ENCODE data around the gene CLDN7. TPM values are rescaled to one million over a fixed set of nuclear protein-coding genes. Genes with fewer than 3 reads are reported as not detected.
"Not testable (repeated sequence)": the region's sequence is repeated elsewhere in the genome, so short reads cannot be mapped to it uniquely, and the experiment has no call there.

CLDN7 gene
- total and polyA plus RNA-seq, 2 experiments from 2014 or later, result 197 to 341 TPM

DNA sequence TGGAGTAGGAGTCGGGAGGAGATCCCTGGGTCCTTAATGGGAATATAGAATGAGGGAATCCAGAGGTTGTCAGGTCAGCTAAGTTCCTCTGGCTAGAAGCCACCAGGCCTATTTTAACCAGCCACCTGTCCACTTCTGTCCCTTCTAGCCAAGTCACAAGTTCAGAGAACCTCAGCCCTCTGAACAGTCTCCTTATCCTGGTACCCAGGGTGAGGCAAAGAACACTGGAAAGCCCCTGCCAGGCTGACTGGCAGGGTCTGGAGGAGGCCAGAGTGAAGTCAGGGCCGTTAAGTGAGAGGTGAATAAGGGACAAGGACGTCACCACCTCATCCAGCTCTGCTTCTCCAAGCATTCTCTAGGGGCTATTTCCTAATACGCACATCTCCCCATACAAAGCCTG lies 13.5 kb downstream of the CLDN7 start:
- Histone ChIP-seq H4K20me1 (ENCODE audit: insufficient read depth, poor library complexity, severe bottlenecking) (peaks cover 7% of the 10 kb centered on the region), H3K27ac (no peak overlapping the region), H3K4me2 (peak overlapping the region; percentile 92), H3K4me3 (no peak overlapping the region), H3K27me3 (no peaks in the 10 kb centered on the region), H3K9me3 (ENCODE audit: low read depth) (no peaks in the 10 kb centered on the region), H3K79me2 (peaks cover 72% of the 10 kb centered on the region), H2AFZ (no peak overlapping the region), H3K4me1 (ENCODE audit: insufficient read depth) (peaks cover 15% of the 10 kb centered on the region), H3K9me2 (replicated peaks; ENCODE audit: insufficient read depth) (no peaks in the 10 kb centered on the region), H3K36me3 (replicated peaks; ENCODE audit: insufficient read depth, low read depth) (no peaks in the 10 kb centered on the region)
- WGBS (ENCODE audit: low lambda C conversion rate, missing lambda C conversion rate), result 90% methylated on average over 4 of the region's 4 CpGs
- no peak for DNase-seq (ENCODE audit: low spot score)
- TF ChIP-seq, protein P1, sequence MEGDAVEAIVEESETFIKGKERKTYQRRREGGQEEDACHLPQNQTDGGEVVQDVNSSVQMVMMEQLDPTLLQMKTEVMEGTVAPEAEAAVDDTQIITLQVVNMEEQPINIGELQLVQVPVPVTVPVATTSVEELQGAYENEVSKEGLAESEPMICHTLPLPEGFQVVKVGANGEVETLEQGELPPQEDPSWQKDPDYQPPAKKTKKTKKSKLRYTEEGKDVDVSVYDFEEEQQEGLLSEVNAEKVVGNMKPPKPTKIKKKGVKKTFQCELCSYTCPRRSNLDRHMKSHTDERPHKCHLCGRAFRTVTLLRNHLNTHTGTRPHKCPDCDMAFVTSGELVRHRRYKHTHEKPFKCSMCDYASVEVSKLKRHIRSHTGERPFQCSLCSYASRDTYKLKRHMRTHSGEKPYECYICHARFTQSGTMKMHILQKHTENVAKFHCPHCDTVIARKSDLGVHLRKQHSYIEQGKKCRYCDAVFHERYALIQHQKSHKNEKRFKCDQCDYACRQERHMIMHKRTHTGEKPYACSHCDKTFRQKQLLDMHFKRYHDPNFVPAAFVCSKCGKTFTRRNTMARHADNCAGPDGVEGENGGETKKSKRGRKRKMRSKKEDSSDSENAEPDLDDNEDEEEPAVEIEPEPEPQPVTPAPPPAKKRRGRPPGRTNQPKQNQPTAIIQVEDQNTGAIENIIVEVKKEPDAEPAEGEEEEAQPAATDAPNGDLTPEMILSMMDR (IDR thresholded peaks at IDR 0.05; ENCODE audit: poor library complexity), result no peak
- no peak for TF ChIP-seq EZH2 (IDR thresholded peaks at IDR 0.05; ENCODE audit: borderline replicate concordance)
- TF ChIP-seq EZH2phosphoT487 (IDR thresholded peaks at IDR 0.05; ENCODE audit: low read depth, severe bottlenecking, unreplicated experiment), result no peak

GRCh38 chr17:7246779-7247178 lies 15.5 kb downstream of the CLDN7 start:
- no peaks in the 10 kb centered on the region for H3K27me3 ChIP-seq

DNA sequence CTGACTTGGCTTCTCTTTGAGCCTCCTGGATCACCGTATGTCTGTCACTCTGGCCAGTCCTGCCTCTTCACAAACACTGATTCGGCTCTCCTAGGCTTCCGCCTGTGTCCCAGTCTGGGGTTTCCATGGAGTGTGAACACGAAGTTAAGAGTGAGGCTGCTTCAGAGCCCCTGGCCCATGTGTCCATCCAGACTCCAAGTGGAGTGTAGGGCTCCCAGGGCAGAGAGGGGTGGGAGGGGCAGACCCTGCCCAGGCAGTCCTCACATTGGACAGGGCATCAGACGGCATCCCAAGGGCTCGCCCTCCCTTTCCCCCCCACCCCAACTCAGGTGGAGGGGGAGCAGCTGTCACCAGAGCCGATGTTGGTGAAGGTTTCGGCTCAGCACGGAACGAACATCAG lies 18.4 kb downstream of the CLDN7 start:
- H3K9me2 ChIP-seq (replicated peaks; ENCODE audit: insufficient read depth); H3K36me3 ChIP-seq (replicated peaks; ENCODE audit: insufficient read depth, low read depth); H3K9me3 ChIP-seq (ENCODE audit: low read depth); H3K27me3 ChIP-seq; H3K4me3 ChIP-seq; H4K20me1 ChIP-seq (ENCODE audit: insufficient read depth, poor library complexity, severe bottlenecking); DNase-seq (ENCODE audit: low spot score); H2AFZ ChIP-seq: not testable (repeated sequence)
- Histone ChIP-seq H3K4me2 (peak overlapping the region; percentile 74), H3K4me1 (ENCODE audit: insufficient read depth) (peaks cover 15% of the 10 kb centered on the region), H3K79me2 (peaks cover 61% of the 10 kb centered on the region), H3K27ac (peak overlapping the region; percentile 97)
- WGBS (ENCODE audit: low lambda C conversion rate, missing lambda C conversion rate), result 91% methylated on average over 8 of the region's 10 CpGs

More at GRCh38 chr17:7246779-7247178, 15.5 kb downstream of the CLDN7 start:
- Histone ChIP-seq H3K27ac (no peak overlapping the region), H4K20me1 (ENCODE audit: insufficient read depth, poor library complexity, severe bottlenecking) (peaks cover 7% of the 10 kb centered on the region), H3K9me2 (replicated peaks; ENCODE audit: insufficient read depth) (no peaks in the 10 kb centered on the region), H3K9me3 (ENCODE audit: low read depth) (no peaks in the 10 kb centered on the region), H3K4me3 (no peak overlapping the region), H2AFZ (no peak overlapping the region), H3K4me1 (ENCODE audit: insufficient read depth) (peaks cover 11% of the 10 kb centered on the region), H3K79me2 (peaks cover 62% of the 10 kb centered on the region), H3K4me2 (no peak overlapping the region), H3K36me3 (replicated peaks; ENCODE audit: insufficient read depth, low read depth) (no peaks in the 10 kb centered on the region)
- TF ChIP-seq EZH2 (IDR thresholded peaks at IDR 0.05; ENCODE audit: borderline replicate concordance) (no peak), EZH2phosphoT487 (IDR thresholded peaks at IDR 0.05; ENCODE audit: low read depth, severe bottlenecking, unreplicated experiment) (no peak)
- TF ChIP-seq, protein P1 (IDR thresholded peaks at IDR 0.05; ENCODE audit: poor library complexity), result no peak
- 100% methylated on average over 5 of the region's 5 CpGs for WGBS (ENCODE audit: low lambda C conversion rate, missing lambda C conversion rate)
- DNase-seq (ENCODE audit: low spot score), result peak; percentile 4

DNA sequence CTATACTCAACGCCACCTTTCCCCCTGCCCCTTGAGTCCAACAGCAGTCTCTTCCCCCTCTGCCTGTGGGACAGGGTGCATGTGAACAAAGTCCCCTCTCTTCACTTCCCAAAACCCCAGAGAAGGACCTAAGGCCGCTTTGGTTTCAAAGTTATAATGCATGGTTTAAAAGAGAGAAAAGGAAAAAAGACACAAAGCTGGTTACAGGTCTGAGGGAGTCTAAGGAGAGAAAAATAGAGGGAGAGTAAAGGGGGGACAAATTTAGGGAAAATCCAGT lies 18.9 kb downstream of the CLDN7 start:
- DNase-seq (ENCODE audit: low spot score), result no peak
- 69% methylated on average over 2 of the region's 2 CpGs for WGBS (ENCODE audit: low lambda C conversion rate, missing lambda C conversion rate)
- H3K4me2 ChIP-seq, result peak overlapping the region; percentile 74
- H3K27me3 ChIP-seq, result no peaks in the 10 kb centered on the region
- peak overlapping the region; percentile 38 for H3K4me3 ChIP-seq
- H3K79me2 ChIP-seq, result peaks cover 61% of the 10 kb centered on the region
- no peaks in the 10 kb centered on the region for H4K20me1 ChIP-seq (ENCODE audit: insufficient read depth, poor library complexity, severe bottlenecking)
- H3K4me1 ChIP-seq (ENCODE audit: insufficient read depth), result peaks cover 15% of the 10 kb centered on the region
- H3K9me2 ChIP-seq (replicated peaks; ENCODE audit: insufficient read depth), result no peaks in the 10 kb centered on the region
- TF ChIP-seq EZH2phosphoT487 (IDR thresholded peaks at IDR 0.05; ENCODE audit: low read depth, severe bottlenecking, unreplicated experiment) (no peak), EZH2 (IDR thresholded peaks at IDR 0.05; ENCODE audit: borderline replicate concordance) (no peak)
- H3K9me3 ChIP-seq (ENCODE audit: low read depth), result no peaks in the 10 kb centered on the region
- peak overlapping the region; percentile 97 for H3K27ac ChIP-seq
- H3K36me3 ChIP-seq (replicated peaks; ENCODE audit: insufficient read depth, low read depth), result no peaks in the 10 kb centered on the region
- no peak overlapping the region for H2AFZ ChIP-seq
